Osteoblast (primary cell): ENCODE results near the gene ABHD10. TPM values are rescaled to one million over a fixed set of nuclear protein-coding genes. Genes with fewer than 3 reads are reported as not detected.

Experiments used
- DNase-seq: peaks from one replicate; pipeline ENCODE4 v3.0.0; 2011; ENCODE audit warnings: low spot score, mixed read lengths; ENCODE audit not compliant: insufficient read length; ENCODE audit errors: missing footprints
- H2AFZ ChIP-seq: 2 replicates; pipeline ENCODE4 v1.6.0; 2011; ENCODE audit warnings: mild to moderate bottlenecking, low read length
- H3K27ac ChIP-seq: 2 replicates; pipeline ENCODE4 v1.5.1; 2011; ENCODE audit warnings: mild to moderate bottlenecking, low read depth, low read length, moderate library complexity
- H3K27me3 ChIP-seq: 2 replicates; pipeline ENCODE4 v1.6.0; 2012; ENCODE audit warnings: mild to moderate bottlenecking, control low read depth, inconsistent platforms, low read length, moderate library complexity; ENCODE audit not compliant: insufficient read depth
- H3K36me3 ChIP-seq: 2 replicates; pipeline ENCODE4 v1.5.1; 2011; ENCODE audit warnings: mild to moderate bottlenecking, low read length, control low read depth, moderate library complexity; ENCODE audit not compliant: insufficient read depth
- H3K4me1 ChIP-seq: 2 replicates; pipeline ENCODE4 v1.5.1; 2011; ENCODE audit warnings: mild to moderate bottlenecking, low read length, control low read depth, moderate library complexity; ENCODE audit not compliant: insufficient read depth
- H3K4me2 ChIP-seq: 2 replicates; pipeline ENCODE4 v1.6.0; 2011; ENCODE audit warnings: mild to moderate bottlenecking, low read length; ENCODE audit not compliant: insufficient read depth
- H3K4me3 ChIP-seq: fragments of 200-600 bp; sonication (generic); 3 replicates; pipeline ENCODE4 v1.5.1; 2012; ENCODE audit warnings: mild to moderate bottlenecking, low read length, inconsistent platforms; ENCODE audit not compliant: insufficient read depth
- H3K79me2 ChIP-seq: 2 replicates; pipeline ENCODE4 v1.6.0; 2012; ENCODE audit warnings: mild to moderate bottlenecking, low read length, control low read depth, inconsistent platforms; ENCODE audit not compliant: insufficient read depth
- H3K9me3 ChIP-seq: 2 replicates; pipeline ENCODE4 v1.5.1; 2011; ENCODE audit warnings: low read depth, low read length, control low read depth
- H4K20me1 ChIP-seq: 2 replicates; pipeline ENCODE4 v1.6.0; 2012; ENCODE audit warnings: mild to moderate bottlenecking, low read length, control low read depth; ENCODE audit not compliant: insufficient read depth
- CTCF ChIP-seq: IDR thresholded peaks from 2 replicates; pipeline ENCODE4 v1.5.1; 2011; ENCODE audit warnings: mild to moderate bottlenecking, low read depth, low read length, moderate library complexity; ENCODE audit errors: extremely low read depth
- total RNA-seq: library from RNA; depleted of rRNA; stranded (reverse); fragments of >200 nt; gene quantifications from 2 replicates; pipeline ENCODE4 v1.2.3, GENCODE V29; 2012

Gene ABHD10
- total RNA-seq, 1 donor, result 22.8 TPM

GRCh38 chr3:111951032-111951431 lies 27.8 kb upstream of the ABHD10 start:
- no peak overlapping the region for H3K27ac ChIP-seq
- H4K20me1 ChIP-seq, result no peaks in the 10 kb centered on the region
- peaks cover 4% of the 10 kb centered on the region for H3K4me1 ChIP-seq
- H3K4me2 ChIP-seq, result no peak overlapping the region
- no peak overlapping the region for H3K4me3 ChIP-seq
- peaks cover 5% of the 10 kb centered on the region for H3K79me2 ChIP-seq
- H3K36me3 ChIP-seq, result peaks cover 73% of the 10 kb centered on the region
- no peak for DNase-seq
- H3K27me3 ChIP-seq, result no peaks in the 10 kb centered on the region
- H3K9me3 ChIP-seq, result no peaks in the 10 kb centered on the region
- TF ChIP-seq CTCF, result no peak
- H2AFZ ChIP-seq, result no peak overlapping the region

GRCh38 chr3:111952086-111952485 lies 26.7 kb upstream of the ABHD10 start:
- H2AFZ ChIP-seq, result no peak overlapping the region
- no peak for TF ChIP-seq CTCF
- H3K79me2 ChIP-seq, result peaks cover 2% of the 10 kb centered on the region
- H3K4me1 ChIP-seq, result peaks cover 4% of the 10 kb centered on the region
- H3K36me3 ChIP-seq, result peaks cover 66% of the 10 kb centered on the region
- H3K27me3 ChIP-seq, result no peaks in the 10 kb centered on the region
- no peak for DNase-seq
- H3K9me3 ChIP-seq, result no peaks in the 10 kb centered on the region
- no peak overlapping the region for H3K4me2 ChIP-seq
- H3K27ac ChIP-seq, result no peak overlapping the region
- H3K4me3 ChIP-seq, result no peak overlapping the region
- no peaks in the 10 kb centered on the region for H4K20me1 ChIP-seq

- TF ChIP-seq CTCF, result no peak
Observed at GRCh38 chr3:111952866-111953450, 25.9 kb upstream of the ABHD10 start.

GRCh38 chr3:111954228-111954990 lies 24.4 kb upstream of the ABHD10 start:
- Histone ChIP-seq H2AFZ (no peak overlapping the region), H3K36me3 (peaks cover 63% of the 10 kb centered on the region), H3K4me1 (peaks cover 4% of the 10 kb centered on the region), H3K27ac (no peak overlapping the region), H3K79me2 (no peaks in the 10 kb centered on the region), H3K27me3 (no peaks in the 10 kb centered on the region), H3K4me2 (no peak overlapping the region), H4K20me1 (no peaks in the 10 kb centered on the region), H3K4me3 (no peak overlapping the region), H3K9me3 (no peaks in the 10 kb centered on the region)
- no peak for DNase-seq
- no peak for TF ChIP-seq CTCF

More at GRCh38 chr3:111952866-111953450, 25.9 kb upstream of the ABHD10 start:
- Histone ChIP-seq H3K4me3 (no peak overlapping the region), H3K27ac (no peak overlapping the region), H3K4me1 (peaks cover 4% of the 10 kb centered on the region), H2AFZ (no peak overlapping the region), H3K36me3 (peaks cover 64% of the 10 kb centered on the region), H3K27me3 (no peaks in the 10 kb centered on the region), H4K20me1 (no peaks in the 10 kb centered on the region), H3K4me2 (no peak overlapping the region), H3K9me3 (no peaks in the 10 kb centered on the region), H3K79me2 (peaks cover 2% of the 10 kb centered on the region)
- no peak for DNase-seq
